HG02763 (cell line): ENCODE results near the gene NONO.
"Not testable (repeated sequence)": the region's sequence is repeated elsewhere in the genome, so short reads cannot be mapped to it uniquely, and the experiment has no call there.

Source experiments
- ATAC-seq: cut with Tn5 transposase; IDR thresholded peaks from one replicate; pipeline ENCODE4 v1.9.1; 2021; ENCODE audit warnings: mild to moderate bottlenecking, moderate library complexity; ENCODE audit not compliant: unreplicated experiment

NONO gene

DNA sequence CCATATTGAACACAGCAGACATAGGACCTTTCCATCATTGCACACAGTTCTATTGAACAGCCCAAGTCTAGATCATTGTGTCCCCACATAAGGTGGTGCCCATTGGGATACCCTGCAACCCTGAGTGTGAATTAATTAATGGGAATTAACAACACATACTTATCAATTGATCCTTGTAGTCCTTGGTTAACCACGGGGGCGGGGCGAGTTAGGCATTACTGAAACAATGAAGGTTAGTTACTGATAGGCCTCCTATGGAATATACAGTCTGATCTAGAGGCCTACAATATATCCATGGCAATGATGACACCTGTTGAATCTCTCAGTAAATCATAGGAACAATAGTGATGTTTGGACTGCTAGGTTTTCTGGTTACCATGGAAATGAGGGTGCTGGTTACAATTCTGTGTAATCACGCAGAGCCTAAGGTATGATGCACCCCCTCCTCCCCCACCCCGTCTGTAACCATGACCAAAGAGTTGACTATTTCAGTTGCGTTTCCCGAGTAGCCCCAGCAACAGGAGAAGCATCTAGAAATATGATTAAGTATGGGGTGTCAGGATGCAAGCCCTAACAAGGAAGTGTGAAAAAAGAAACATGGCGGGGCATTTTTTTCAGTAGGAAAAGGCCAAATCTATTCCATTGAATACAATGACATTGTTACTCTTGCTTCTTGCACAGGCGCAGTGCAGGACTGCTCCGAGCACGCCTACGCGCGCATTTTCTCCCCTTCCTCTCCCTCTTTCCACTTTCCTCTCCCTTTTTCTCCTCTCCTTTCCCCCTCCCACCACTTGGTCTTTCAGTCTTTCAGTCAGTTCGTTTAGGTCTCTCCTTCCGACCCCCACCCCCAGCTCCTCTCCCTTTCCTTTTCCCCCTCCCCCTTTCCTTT is 677 bp upstream of the NONO start:
- ATAC-seq: peak; percentile 31

DNA sequence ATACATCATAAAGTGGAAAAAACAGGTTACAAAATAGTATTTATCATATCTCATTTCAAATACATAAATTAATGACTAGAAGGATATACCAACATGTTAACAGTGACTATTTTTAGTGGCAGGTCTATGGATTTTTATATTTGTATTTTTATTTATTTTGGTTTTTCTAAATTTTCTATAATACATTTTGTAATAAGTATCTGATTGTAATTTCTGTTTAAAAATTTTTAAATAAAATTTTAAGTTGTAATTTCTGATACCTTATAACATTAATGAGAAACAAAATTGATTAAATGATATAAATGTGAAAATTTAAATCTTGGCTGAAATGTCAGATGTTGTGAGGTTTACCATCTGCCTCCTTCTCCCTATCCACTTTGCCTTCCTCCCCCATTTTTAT is 2.5 kb downstream of the NONO start:
- ATAC-seq: no peak

GRCh38 chrX:71291381-71291780 is 7.9 kb downstream of the NONO start:
- no peak for ATAC-seq

- no peak for ATAC-seq
Observed at GRCh38 chrX:71292669-71293365, 9.4 kb downstream of the NONO start.

DNA sequence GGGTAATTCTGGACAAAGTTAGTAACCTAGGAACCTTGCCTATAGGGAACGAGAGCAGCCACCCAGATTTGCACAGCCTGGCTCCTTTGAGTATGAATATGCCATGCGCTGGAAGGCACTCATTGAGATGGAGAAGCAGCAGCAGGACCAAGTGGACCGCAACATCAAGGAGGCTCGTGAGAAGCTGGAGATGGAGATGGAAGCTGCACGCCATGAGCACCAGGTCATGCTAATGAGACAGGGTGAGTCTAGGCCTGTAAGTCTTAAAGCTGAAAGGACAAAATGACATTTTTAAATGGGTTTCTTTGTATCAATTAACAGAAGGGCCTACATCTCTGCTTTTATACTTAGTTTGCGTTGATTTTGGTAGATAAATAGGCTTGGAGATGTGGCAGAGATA is 13.4 kb downstream of the NONO start:
- no peak for ATAC-seq

- ATAC-seq: no peak
Observed at GRCh38 chrX:71298119-71298518, 14.7 kb downstream of the NONO start.

GRCh38 chrX:71300064-71300463 is 16.6 kb downstream of the NONO start:
- ATAC-seq: not testable (repeated sequence)

DNA sequence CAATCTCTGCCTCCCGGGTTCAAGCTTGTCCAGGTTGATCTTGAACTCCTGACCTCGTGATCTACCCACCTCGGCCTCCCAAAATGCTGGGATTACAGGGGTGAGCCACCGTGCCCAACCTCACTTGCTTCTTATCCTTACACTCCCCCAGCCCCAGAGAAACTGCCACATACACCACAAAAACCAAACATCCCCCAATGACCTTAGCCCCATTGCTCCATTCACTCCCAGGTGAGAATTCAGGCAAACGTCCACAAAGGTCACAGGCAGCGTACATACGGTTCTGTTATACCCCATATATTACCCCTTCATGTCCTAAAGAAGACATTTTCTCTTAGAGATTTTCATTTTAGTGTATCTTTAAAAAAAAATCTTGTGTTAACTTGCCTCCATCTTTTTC is 17.1 kb downstream of the NONO start:
- ATAC-seq: not testable (repeated sequence)

- ATAC-seq: no peak
Observed at GRCh38 chrX:71301195-71301924, 17.9 kb downstream of the NONO start, which contains the start of gene ITGB1BP2. Gene ITGB1BP2, plus strand, starts transcription at chrX:71301750. Its CDS starts 57 bp downstream, at chrX:71301807.

DNA sequence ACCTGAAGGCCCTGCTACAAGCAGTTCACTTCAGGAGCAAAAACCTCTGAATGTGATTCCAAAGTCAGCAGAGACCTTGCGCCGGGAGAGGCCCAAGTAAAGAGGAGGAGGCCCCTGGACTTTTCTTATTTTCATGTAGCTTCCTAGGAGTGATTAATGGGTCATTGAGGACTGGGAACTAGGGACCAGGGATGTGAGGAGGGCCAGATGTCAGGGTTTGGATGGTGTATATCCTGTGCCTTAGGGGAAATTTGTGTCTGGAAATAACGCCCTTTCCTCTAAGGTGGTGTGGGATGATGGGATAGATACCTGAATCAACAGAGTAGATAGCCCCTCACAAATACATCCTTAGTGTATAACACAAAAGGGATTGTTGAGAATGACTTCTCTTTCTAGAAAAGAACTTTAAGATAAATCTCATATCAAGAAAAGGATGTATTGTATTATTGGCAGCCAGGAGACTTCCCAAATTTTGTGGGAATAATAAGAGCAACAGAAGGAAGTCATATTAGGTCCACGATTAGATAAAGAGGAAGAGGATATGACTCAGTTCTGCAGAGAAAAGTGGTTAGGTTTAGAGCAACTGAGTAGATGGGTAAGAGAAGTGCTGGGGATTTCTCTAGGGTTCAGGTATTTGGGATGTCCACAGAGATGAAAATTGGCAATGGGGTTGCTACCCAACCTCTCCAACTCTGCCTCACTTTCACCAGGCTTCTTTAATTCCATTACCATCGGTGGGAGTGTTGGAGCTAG is 19.2 kb downstream of the NONO start:
- no peak for ATAC-seq

DNA sequence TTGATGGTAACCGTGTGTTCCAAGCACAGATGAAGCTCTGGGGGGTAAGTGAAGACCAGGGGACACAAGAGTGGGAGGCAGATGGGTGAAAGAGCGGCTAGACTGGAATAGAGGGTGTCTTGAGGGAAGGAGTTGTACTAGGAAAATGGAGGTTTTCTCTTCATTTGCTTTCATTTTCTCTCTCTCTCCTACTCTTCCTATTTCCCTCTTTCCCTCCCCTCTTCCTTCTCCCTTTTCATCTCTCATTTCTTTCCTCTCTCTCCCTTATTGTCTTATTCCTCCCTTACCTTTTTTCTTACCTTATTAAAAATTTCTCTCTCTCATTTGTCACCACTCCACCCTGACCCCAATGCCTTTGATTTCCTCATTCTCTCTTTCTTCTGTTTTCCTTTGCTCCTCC is 21.1 kb downstream of the NONO start:
- no peak for ATAC-seq

DNA sequence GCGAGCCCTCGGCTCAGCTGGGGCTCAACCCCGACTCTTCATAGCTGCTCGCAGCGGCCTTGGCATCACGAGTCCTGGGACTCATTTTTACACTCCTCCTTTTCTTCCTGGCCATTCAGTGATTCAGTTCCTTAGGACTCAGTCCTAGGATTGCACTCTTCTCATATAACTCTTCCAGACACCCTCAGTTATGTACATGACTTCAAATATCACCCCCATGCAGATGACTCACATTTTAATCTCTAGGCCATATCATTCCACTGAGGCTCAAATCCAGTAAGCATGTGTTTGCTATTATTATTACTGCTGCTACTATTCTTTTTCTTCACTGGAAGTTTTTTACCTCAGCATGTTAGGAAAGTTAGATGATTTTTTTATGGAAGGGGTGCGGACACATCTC is 32.5 kb downstream of the NONO start:
- no peak for ATAC-seq

GRCh38 chrX:71316959-71317358 is 33.5 kb downstream of the NONO start:
- ATAC-seq: not testable (repeated sequence)

GRCh38 chrX:71320126-71320525 is 36.7 kb downstream of the NONO start:
- no peak for ATAC-seq

DNA sequence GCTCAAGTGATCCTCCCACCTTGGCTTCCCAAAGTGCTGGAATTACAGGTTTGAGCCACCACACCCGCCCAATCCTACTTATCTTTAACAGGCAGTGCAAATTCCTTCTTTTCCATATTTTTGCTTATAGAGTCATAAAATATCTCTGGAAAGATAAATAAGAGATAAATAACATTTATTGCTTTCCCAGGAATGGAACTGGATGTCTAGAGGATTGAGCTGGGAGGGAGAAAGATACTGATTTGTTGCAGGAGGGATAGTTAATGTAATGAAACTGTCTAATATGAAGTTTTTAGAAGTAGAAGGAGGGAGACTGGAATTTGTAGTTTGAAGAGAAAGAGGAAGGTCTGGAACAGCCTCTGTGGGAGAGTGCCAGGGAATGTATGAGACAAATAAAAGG is 38.3 kb downstream of the NONO start:
- no peak for ATAC-seq

DNA sequence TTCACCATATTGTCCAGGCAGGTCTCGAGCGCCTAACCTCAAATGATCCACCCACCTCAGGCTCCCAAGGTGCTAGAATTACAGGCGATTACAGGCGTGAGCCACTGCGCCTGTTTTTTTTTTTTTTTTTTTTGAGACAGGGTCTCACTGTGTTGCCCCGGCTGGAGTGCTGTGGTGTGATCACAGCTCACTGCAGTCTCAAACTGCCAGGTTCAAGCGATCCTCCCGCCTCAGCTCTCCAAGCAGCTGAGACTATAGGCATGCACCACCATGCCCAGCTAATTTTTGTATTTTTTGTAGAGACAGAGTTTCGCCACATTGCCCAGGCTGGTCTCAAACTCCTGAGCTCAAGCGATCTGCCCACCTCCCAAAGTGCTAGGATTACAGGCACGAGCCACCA is 41.0 kb downstream of the NONO start:
- ATAC-seq: not testable (repeated sequence)

- ATAC-seq: no peak
Observed at GRCh38 chrX:71326394-71326793, 43.0 kb downstream of the NONO start.

GRCh38 chrX:71349151-71349665 is 65.8 kb downstream of the NONO start:
- ATAC-seq: not testable (repeated sequence)

DNA sequence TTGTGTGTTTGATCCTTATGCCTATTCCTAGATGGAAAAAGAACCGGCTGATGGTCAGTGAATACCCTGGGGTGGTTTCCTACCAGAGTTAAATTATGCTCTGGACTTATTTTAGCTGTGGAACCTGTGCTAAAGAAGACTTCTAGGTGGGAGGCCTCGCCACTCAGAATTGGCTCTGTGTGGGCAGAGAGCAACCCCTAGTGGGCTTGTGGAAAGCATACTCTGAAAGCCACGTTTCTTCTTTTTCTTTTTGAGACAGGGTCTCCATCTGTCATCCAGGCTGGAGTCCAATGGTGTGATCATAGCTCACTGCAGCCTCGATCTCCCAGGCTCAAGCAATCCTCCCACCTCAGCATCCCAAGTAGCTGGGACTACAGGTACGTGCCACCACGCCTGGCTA is 66.4 kb downstream of the NONO start:
- not testable (repeated sequence) for ATAC-seq
